Adipose tissue (tissue), 3 donors: ENCODE measurements around the gene TSPEAR. TPM values are rescaled to one million over a fixed set of nuclear protein-coding genes. Genes with fewer than 3 reads are reported as not detected.

Experiments
- H3K27ac ChIP-seq: one replicate; pipeline ENCODE4 v1.5.1; 2013; ENCODE audit warnings: low read depth, low read length
- WGBS, 3 donors: extraction: QIAGEN DNeasy Blood & Tissue Kit; methylation state at CpG; one replicate each; pipeline ENCODE4 v1.1.7; 2013; 5-methylcytosine and 5-hydroxymethylcytosine counted together
- polyA plus RNA-seq, 3 donors: library from polyadenylated mRNA; stranded (reverse); fragments of 200-250 nt; gene quantifications; one replicate each; pipeline ENCODE4 v1.2.3, GENCODE V29; 2013
- donor health status: healthy with polysubstance abuse.
- donor health status: Bipolar disorder and iron deficiency.
- donor health status: healthy.

Gene TSPEAR
- polyA plus RNA-seq, 3 donors, result 0.07 to 0.56 (median 0.10) TPM

DNA sequence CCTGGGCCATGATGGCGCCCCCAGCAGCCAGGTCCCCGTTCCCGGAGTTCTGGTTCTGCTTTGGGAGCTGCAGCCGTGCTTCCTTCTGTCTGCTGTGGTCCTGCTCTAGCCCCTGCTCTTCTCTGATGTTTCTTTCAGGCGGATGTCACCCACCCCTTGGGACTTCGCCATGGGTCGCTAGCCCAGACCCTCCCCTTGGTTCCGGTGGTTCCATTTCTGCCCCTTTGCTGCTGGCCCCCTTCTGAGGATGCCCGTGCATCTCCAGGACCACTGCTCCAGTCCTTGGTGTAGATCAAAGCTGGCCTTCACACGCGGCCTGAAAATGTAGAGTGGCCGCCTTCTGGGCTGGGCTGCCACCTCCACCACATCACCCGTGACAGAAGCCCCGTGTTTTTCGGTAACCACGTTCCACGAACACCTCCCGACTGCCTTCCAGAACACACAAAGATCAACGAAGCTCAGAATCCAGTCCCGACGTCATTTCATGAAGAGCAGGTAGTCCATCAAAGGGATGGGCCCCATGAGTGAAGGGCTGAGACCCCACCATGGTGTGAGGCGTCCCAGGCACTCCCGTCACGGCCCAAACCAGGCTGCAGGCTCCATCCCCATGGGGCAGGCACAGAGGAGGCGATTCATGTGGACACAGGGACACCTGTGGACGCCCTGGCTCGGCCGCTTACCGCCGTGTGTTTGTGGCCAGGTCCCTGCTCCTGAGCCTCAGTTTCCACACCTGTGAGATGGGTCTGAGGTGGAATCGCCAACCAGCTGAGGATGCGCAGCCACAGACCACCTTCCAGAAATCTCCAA, 195.8 kb downstream of the TSPEAR start:
- 82 to 87% (median 85%) methylated on average over 32 of the region's 32 CpGs for WGBS, 3 donors
- no peak overlapping the region for H3K27ac ChIP-seq

DNA sequence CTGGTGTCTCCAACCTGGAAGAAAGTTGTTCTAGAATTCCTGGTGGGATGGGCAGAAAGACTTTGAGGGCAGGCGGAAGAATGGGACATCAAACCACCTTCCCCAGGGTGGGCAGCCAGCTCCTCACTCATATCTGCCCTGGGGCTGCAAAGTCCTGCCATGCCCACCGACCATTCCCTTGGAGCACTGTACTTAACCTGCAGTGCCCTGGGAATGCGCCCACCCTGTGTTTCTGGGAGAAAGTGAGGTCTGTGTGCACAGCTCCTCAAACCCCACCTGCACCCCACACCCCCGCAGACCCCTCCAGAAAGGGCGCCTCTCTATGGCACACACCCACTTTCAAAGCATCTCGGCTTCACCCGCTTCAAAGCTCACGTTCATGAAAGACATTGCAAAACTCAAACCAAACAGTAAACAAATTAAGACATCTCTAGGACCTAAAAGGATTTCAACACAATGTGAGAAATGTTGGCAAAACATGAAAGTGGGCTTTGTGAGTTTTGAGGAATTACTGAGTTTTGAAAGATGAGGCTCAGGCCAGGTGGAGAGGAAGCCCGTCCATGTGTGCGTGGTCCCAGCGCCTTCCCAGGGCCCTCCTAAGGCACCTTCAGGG, 196.5 kb downstream of the TSPEAR start:
- 70 to 73% (median 70%) methylated on average over 11 of the region's 11 CpGs for WGBS, 3 donors
- no peak overlapping the region for H3K27ac ChIP-seq

DNA sequence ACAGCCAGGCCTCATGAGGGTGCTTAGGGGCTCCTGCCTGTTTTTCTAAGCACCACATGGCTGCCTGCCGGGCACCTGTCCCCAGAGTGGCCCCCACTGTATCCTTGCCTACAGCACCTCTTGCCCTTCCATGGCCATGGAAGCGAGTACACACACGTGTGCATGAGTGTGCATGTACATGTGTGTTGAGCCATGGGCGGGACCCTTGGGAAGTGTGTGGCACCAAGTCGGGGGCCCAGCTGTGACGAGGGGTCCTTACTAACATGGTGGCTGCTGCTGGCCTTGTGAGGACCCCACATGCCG, 197.2 kb downstream of the TSPEAR start:
- WGBS, 3 donors, result 84 to 91% (median 86%) methylated on average over 7 of the region's 7 CpGs

DNA sequence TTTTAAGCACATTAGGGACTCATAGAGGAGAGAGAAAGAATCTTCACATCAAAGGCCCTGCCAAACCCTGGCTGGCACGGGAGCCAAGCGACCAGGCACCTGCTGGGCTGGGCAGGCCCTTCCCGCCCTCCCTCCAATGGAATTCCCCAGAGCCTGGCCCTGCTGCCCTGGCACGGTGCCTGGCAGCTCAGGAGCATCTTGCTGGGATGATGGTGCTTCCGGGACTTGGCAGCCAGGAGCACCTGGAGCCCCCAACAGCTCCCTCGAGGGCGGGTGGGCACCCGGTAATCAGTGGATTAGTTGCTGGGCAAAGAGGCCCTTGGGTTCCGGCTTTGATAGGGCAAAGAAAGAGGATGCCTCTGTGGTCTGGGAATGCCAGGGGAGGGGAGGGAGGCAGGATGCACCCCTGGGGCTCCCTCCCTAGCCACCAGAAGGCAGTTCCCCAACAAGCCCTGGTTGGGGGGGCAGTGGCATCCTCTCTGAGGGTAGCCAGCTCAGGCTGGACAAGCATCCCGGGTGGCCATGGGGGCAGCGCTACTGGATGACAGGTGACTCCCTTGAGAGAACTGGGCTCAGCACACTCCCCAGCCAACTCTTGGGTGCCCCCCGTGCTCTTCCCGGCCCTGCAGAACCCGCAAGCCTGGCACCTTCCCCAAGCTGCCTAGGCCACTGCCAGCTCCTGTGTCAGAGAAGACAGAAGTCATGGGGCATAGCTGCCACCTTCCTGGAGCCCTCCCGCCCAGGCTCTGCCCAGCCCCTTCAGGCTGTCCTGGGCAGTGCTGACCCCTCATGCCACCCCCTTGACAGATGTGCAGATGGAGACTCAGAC, 197.8 kb downstream of the TSPEAR start:
- no peak overlapping the region for H3K27ac ChIP-seq
- WGBS, 3 donors, result 68 to 82% (median 80%) methylated on average over 15 of the region's 15 CpGs

More for the DNA sequence above, 197.2 kb downstream of the TSPEAR start:
- H3K27ac ChIP-seq, result no peak overlapping the region

DNA sequence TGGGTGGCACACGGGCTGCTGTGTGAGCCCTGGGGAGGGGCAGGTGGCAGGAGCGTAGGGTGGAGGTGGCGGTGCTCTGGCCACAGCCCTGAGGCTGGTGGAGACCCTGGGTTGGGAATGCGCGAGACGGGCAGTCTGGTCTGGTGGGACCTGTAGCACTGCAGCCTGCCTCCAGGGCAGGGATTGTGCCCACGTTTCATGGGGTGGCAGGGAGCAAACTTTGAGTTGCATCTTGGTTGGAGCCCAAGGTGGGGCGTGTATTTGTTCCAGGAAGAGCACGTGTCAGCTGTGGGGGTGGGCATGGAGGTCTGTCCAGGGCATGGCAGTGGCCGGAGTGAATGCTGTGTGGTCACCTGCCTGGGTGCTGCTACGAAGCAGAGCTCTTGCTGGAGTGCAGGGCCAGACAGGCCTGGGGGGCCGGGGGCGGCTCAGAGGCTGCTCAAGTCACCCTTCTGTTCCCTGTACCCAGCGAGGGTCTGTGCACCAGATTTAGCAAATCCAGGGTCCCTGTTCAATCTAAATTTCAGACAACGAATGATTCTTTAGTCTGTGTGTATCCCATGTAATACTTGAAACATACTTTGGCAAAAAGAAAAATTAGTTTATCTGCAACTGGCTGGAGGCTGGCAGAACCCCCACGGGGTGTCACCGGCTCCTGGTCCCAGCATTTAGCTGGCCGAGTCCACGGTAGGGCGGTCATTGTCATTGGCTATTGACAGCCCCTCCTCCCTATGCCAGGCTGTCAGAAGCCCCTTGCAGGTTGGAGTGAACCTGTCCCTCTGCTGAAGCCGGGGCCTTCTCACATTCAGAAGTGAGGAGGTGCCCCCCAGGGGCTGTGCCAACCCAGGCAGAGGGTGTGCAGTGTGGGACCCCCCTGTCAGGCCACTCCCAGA, 198.6 kb downstream of the TSPEAR start:
- WGBS, 3 donors, result 77 to 83% (median 77%) methylated on average over 21 of the region's 21 CpGs
- no peak overlapping the region for H3K27ac ChIP-seq

DNA sequence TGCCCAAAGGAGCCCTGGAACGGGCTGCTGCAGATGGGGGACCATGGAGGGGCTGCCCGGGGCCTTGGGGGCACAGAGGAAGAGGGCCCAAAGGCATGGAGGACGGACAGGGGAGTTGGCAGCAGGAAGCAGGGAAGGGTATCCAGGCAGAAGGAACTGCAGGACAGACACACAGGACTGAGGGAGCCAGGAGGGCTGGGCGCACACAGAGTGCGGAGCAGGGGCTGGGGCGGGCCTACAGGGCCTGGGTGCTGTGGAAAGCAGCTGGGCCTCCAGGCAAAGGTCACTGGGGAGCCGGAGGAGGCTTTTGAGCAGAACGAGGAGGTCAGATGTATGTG, 199.5 kb downstream of the TSPEAR start:
- WGBS, 3 donors, result 74 to 81% (median 81%) methylated on average over 8 of the region's 8 CpGs
- H3K27ac ChIP-seq, result no peak overlapping the region

DNA sequence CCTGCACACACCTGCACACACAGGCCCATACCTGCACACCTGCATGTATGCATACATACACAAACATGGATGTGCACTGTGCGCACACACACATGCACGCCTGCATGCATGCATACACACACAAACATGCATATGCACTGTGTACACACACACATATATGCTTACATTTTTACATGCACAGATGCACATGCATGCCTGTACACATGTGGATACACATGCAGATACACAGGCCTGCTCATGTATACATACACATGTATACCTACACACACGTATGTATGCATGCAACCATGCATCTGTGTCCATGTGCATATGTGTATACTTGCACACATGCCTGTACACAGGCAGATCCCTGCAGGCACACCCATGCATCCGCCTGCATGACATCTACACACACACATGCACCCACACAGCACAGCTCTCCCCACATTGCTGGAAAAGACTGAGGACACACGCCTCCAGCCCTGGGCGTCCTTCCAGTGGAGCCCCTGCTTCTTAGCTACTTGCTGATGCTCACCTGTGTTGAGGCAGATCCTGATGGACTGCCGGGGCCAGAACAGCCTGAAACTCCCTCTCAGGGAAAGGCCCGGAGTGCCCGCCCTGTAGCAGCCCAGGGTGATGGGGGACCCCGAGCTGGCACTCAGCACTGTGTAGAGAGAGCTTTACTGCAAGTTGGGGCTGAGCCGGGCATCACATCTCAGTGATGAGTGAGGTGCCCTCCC, 200.0 kb downstream of the TSPEAR start:
- no peak overlapping the region for H3K27ac ChIP-seq
- 82 to 84% (median 82%) methylated on average over 11 of the region's 11 CpGs for WGBS, 3 donors

DNA sequence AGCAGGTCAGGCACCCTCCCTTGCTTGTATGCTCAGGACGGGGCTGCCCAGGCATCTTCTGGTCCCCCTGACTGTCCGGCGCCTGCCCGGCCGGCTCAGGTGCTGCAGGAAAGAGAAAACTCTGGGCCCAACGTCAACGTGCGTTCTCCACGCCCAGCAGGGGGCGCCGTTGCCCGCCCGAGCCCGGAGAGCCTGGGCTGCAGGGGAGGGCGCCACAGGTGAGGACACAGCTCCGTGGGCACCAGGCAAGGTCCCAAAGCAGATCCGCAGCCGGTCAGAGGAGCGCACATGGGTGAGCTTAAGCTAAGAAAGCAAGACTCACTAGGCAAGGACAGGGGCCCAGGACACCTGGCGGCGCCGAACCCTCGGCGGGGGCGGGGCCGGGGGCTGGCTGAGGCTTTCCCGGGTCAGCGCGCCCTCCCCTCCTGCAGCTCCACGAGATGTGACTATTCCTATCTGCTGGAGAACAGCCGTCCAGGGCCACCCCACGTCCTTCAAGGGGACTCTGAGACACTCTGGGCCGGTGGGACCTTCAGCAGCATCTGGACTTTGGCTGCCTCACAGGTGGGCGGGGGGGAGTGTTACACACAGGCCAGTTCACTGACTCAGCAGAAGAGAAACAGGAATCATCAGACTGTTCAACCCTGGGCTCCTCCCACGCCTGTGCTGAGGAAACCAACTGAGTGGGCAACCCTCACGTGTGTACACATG, 200.7 kb downstream of the TSPEAR start:
- 4 to 10% (median 7%) methylated on average over 33 to 36 of the region's 36 CpGs for WGBS, 3 donors
- H3K27ac ChIP-seq, result no peak overlapping the region

DNA sequence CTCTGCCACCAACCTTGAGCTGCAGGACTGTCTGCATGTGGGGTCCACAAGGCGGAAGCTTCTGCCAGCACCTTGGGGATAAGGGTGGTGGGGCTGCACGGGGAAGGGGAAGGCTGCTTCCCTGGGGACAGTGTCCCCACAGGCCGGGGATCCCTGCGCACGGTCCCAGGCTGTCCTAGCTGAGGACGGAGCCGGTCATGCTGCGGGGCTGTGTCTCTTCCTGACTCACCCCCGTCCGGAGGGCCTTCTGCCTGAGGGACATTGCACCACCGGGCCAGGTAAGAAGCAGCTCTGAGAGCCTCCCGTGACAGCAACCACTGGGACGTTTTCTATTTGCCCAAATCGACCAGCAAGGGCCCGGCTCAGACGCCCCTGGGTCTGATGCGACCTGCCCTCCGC, 201.3 kb downstream of the TSPEAR start:
- H3K27ac ChIP-seq, result no peak overlapping the region
- WGBS, 3 donors, result 46 to 63% (median 54%) methylated on average over 18 of the region's 18 CpGs

DNA sequence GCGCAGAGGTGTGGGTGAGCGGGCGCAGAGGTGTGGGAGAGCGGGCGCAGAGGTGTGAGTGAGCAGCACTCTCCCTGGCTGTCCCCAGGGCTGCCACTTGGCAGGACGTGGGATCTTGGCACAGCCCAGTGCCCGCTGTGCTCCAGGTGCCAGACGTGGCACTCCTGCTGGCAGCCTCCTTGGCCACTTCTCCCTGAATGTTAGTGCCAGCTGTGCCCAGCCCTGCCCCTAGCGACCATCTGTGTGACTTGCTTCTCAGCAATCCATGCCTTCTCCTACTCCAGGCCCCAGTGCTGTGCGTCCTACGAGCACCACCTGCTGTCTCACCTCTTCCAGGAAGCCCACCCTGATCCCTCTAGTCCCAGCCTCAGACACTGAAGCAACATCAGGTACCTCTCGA, 201.8 kb downstream of the TSPEAR start:
- no peak overlapping the region for H3K27ac ChIP-seq
- 40 to 77% (median 76%) methylated on average over 10 to 12 of the region's 12 CpGs for WGBS, 3 donors

DNA sequence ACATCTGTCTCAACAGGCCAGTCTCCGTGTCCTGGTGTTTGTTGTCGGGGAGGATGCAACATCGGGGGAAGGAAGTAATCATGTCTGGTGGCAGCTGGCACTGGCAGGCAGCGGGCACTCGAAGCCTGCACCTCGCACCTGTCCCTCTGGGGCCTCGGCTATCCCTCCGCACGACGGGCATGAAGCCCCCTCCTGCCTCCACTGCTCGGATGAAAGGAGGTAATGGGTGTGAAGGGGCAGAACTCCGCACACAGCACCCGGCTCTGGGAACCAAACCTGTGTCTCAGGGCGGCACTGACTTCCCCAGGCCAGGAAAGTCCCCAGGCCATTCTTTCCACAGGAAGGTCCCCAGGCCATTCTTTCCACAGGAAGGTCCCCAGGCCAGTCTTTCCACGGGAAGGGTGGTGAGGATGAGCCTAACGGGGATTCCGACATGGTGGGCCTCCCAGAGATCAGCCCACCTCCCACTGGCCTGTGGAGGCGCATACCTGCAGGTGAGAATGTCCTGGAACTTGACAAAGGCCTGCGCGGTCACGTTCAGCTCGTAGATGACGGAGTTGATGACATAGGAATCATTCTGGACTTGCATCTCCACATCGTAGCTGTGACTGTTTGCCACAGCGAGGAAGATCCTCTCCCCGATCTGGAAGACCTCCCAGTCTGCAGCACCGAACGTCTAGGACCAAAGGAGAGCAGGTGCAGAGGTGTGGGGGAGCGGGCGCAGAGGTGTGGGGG, 202.5 kb downstream of the TSPEAR start:
- 78 to 83% (median 81%) methylated on average over 30 of the region's 30 CpGs for WGBS, 3 donors
- no peak overlapping the region for H3K27ac ChIP-seq

DNA sequence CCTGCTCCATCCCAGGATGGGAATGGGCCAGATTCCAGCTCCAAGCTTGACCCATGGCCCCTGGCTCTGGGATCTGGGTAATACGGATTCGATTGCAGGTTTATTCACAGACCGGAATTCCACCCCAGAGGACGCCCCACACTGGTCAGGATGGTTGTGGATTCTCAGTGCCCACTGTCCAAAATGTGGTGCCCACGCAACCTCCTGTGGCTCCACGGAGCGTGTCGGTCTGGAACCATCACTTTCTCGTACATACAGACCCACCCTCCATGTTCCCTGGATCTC, 203.0 kb downstream of the TSPEAR start:
- 75 to 84% (median 82%) methylated on average over 9 of the region's 9 CpGs for WGBS, 3 donors
- H3K27ac ChIP-seq, result no peak overlapping the region

DNA sequence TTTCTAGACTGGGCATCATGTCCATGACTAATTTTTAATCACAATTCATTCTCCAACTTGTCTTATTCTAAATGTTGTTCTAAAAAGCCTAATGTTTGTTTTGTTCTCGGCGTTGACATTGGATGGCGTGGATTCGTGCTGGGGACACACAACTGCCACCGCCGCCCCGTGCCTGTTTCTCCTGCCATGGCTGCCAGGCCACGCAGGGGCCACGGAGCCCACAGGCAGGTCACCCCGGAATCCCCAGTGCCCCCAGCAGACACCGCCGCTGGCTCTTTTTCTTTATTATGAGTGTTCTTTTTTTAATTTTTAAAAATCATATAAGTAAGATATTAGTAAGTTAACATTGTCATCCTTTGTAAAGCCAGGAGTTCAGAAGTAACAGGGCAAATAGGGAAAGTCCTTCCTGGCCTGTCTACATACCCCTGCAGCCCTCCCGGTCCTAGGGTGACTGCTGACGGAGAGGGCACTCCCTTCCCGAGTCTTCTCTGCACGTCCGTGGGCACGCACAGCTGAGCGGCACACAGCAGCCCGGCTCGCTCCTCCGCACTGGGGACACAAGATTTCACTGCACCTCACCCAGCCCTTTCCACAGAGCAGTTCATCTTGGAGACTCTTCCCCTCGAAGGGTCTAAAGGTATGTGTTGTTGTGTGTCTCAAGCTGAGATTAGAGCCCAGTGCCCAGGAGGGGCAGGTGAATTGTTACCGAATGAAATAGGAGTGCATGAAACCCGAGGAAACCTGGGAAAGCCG, 203.5 kb downstream of the TSPEAR start:
- 84 to 88% (median 86%) methylated on average over 26 of the region's 26 CpGs for WGBS, 3 donors
- H3K27ac ChIP-seq, result no peak overlapping the region

DNA sequence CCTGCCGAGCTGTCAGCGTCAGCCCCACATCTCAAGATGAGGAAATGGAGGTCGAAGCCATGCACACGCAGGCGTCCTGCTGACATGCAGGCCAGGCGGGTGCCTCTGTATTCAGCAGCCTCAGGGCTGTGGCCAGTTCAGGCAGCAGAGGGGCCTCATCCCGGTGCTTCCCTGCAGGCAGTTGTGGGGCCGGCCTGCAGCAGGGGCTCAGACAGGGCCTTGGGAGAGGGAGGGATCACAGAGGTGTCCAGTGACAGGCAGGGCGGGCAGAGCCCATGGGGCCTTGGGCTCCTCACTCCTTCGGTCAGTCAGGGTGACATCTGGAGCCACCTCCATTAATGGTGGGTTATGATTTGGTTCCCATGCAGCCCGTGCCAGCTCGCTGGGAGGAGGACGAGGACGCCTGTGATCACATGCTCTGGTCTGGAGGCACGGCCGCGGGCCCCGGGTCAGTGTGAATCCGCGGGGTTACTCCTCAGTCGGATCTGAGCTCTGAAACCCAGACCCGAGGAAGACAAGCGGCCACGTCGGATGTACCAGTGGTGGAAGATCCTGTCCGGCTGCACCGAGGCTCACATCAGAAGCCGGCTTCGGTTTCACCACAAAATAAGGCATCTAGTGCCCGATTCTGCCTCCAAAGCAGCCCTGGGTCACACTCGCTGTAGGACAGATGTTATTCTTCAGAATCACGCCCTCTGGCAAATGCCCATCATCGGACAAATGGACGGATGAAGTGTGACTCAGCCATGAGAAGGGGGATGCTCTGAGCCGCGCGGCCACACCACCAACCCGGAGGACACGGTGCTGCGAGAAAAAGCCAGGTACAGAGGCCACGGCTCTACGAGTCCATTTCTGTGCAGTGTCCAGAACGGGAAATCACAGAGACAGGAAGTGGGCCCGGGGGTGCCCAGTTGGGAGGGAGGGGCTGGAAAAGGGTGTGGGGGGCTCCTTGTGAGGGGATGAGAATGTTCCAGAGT, 204.8 kb downstream of the TSPEAR start:
- WGBS, 3 donors, result 79 to 84% (median 81%) methylated on average over 44 of the region's 44 CpGs

DNA sequence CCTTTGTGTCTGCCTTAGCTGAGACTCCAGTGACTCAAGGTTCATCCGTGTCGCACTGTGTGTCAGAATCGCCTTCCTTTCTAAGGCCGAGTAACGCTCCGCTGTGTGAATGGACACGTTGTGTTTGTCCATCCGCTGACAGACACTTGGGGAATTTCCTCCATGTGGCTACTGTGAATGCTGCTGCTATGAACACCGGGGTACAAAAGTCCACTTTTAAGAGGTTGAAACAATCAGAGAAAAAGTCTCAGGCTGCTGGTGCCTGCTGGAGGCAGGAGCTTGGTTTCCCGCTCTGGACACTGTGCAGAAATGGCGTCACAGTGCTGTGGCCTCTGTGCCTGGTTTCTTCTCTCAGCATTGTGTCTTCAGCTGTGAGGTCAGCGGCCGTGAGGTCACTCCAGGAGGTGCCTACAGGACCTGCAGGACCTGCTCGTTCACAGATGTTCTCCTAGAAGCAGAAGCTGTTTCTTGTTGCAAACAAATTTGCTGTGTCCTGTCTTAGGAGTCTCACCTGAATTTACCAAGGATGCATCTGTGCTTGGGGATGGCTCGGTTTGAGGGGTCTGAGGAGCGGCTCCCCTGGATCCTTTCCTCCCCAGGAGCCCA, 205.6 kb downstream of the TSPEAR start:
- WGBS, 3 donors, result 55 to 79% (median 72%) methylated on average over 16 of the region's 16 CpGs
- H3K27ac ChIP-seq, result no peak overlapping the region

More for the DNA sequence above, 204.8 kb downstream of the TSPEAR start:
- H3K27ac ChIP-seq, result no peak overlapping the region
